ENCODE measurements around the gene CIB2.

DNA sequence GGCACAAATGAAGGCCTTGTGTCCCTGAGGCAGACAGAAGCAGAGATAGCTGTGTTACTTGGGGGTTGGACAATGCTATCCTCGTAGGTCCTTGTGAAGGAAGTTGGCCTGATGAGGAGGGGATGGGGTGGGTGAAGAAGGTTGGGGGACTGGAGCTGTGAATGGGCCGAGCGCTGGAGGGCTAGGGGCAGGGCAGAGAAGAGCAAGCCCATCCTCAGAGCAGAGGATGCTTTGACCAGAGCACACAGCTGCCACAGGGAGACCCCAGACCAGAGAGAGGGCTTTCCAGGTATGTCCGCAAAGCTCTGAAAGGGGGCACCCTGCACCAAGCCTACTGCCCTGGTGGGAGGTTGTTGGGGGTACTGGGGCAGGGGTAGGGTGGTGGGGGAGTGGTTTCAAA is 48.1 kb downstream of the CIB2 start:
- TF ChIP-seq, protein P1, sequence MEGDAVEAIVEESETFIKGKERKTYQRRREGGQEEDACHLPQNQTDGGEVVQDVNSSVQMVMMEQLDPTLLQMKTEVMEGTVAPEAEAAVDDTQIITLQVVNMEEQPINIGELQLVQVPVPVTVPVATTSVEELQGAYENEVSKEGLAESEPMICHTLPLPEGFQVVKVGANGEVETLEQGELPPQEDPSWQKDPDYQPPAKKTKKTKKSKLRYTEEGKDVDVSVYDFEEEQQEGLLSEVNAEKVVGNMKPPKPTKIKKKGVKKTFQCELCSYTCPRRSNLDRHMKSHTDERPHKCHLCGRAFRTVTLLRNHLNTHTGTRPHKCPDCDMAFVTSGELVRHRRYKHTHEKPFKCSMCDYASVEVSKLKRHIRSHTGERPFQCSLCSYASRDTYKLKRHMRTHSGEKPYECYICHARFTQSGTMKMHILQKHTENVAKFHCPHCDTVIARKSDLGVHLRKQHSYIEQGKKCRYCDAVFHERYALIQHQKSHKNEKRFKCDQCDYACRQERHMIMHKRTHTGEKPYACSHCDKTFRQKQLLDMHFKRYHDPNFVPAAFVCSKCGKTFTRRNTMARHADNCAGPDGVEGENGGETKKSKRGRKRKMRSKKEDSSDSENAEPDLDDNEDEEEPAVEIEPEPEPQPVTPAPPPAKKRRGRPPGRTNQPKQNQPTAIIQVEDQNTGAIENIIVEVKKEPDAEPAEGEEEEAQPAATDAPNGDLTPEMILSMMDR (IDR thresholded peaks at IDR 0.05) = no peak
- TF ChIP-seq EZH2 (IDR thresholded peaks at IDR 0.05; ENCODE audit: borderline replicate concordance, insufficient read depth, low read depth, low read length, poor library complexity, severe bottlenecking) = no peak
